CD4-positive, alpha-beta T cell treated with Interleukin-4 for 4 hours (primary cell): ENCODE data around the gene PCDHGC4.

Experiments used
- DNase-seq: peaks from one replicate; pipeline ENCODE4 v3.0.0-alpha.2; 2020

Gene PCDHGC4

GRCh38 chr5:141484641-141485311 lies at the start of gene PCDHGC4:
Gene PCDHGC4, plus strand, starts transcription at chr5:141485030. Its CDS starts 144 bp downstream, at chr5:141485174.
- DNase-seq: no peak

GRCh38 chr5:141437221-141437620 lies 47.6 kb upstream of the PCDHGC4 start:
- no peak for DNase-seq

- no peak for DNase-seq
Observed at GRCh38 chr5:141439411-141440141, 45.3 kb upstream of the PCDHGC4 start.

- no peak for DNase-seq
Observed at GRCh38 chr5:141440341-141440740, 44.5 kb upstream of the PCDHGC4 start.

GRCh38 chr5:141441571-141442170 lies 43.2 kb upstream of the PCDHGC4 start:
- no peak for DNase-seq

GRCh38 chr5:141465351-141465750 lies 19.5 kb upstream of the PCDHGC4 start:
- DNase-seq: no peak

GRCh38 chr5:141475625-141476131 lies 9.2 kb upstream of the PCDHGC4 start, which contains the start of gene PCDHGC3:
Gene PCDHGC3, plus strand, starts transcription at chr5:141475966. Its CDS starts 151 bp downstream, at chr5:141476117.
- DNase-seq: peak; percentile 4

- DNase-seq: no peak
Observed at GRCh38 chr5:141476132-141476911, 8.5 kb upstream of the PCDHGC4 start.

- DNase-seq: no peak
Observed at GRCh38 chr5:141477044-141477575, 7.7 kb upstream of the PCDHGC4 start.

GRCh38 chr5:141477815-141478214 lies 7.0 kb upstream of the PCDHGC4 start:
- DNase-seq: no peak

GRCh38 chr5:141478321-141478945 lies 6.4 kb upstream of the PCDHGC4 start:
- DNase-seq: no peak

GRCh38 chr5:141479776-141480175 lies 5.1 kb upstream of the PCDHGC4 start:
- DNase-seq: no peak

GRCh38 chr5:141483902-141484301 lies 928 bp upstream of the PCDHGC4 start:
- no peak for DNase-seq

- no peak for DNase-seq
Observed at GRCh38 chr5:141484310-141484640, 555 bp upstream of the PCDHGC4 start.

- DNase-seq: no peak
Observed at GRCh38 chr5:141485321-141486055, 658 bp downstream of the PCDHGC4 start.

GRCh38 chr5:141486091-141486490 lies 1.3 kb downstream of the PCDHGC4 start:
- DNase-seq: no peak

GRCh38 chr5:141487131-141487530 lies 2.3 kb downstream of the PCDHGC4 start:
- no peak for DNase-seq

- no peak for DNase-seq
Observed at GRCh38 chr5:141488591-141489561, 4.0 kb downstream of the PCDHGC4 start, which contains the start of gene PCDHGC5. Gene PCDHGC5, plus strand, starts transcription at chr5:141489081. Its CDS starts 160 bp downstream, at chr5:141489241.

- DNase-seq: no peak
Observed at GRCh38 chr5:141489841-141490240, 5.0 kb downstream of the PCDHGC4 start.

- no peak for DNase-seq
Observed at GRCh38 chr5:141490271-141490670, 5.4 kb downstream of the PCDHGC4 start.
